Heart left ventricle (tissue), 16 donors: ENCODE measurements around the gene LRRC53. TPM values are rescaled to one million over a fixed set of nuclear protein-coding genes. Genes with fewer than 3 reads are reported as not detected.

ENCODE experiments used
- ATAC-seq, 4 donors: fragments of 200-7000 bp; cut with Tn5 transposase; one replicate each; pipeline ENCODE4 v1.9.1; 2020 to 2022; ENCODE audit warnings: moderate library complexity in 4 of 4, mild to moderate bottlenecking in 3 of 4, moderate number of reproducible peaks in 1 of 4
- DNase-seq, 5 donors: peaks; one replicate each; pipeline ENCODE4 v3.0.0-alpha.2; 2020
- H3K27ac ChIP-seq, 12 donors: fragments of 200-600 bp; sonication (generic) in 4 of 12; one replicate each; pipeline versions ENCODE4 v1.5.0 to v1.8.0; 2016 to 2022; ENCODE audit warnings: mild to moderate bottlenecking in 2 of 12
- H3K27me3 ChIP-seq, 9 donors: fragments of 200-600 bp; sonication (generic) in 2 of 9; one replicate each; pipeline versions ENCODE4 v1.5.1 to v1.8.0; 2016 to 2022; ENCODE audit warnings: mild to moderate bottlenecking in 3 of 9
- H3K36me3 ChIP-seq, 9 donors: fragments of 200-600 bp; sonication (generic) in 2 of 9; one replicate each; pipeline versions ENCODE4 v1.5.0 to v1.8.0; 2018 to 2022; ENCODE audit warnings: mild to moderate bottlenecking in 2 of 9
- H3K4me1 ChIP-seq, 12 donors: fragments of 200-600 bp; sonication (generic) in 4 of 12; one replicate each; pipeline versions ENCODE4 v1.5.0 to v1.8.0; 2016 to 2022; ENCODE audit warnings: mild to moderate bottlenecking in 3 of 12
- H3K4me3 ChIP-seq, 12 donors: fragments of 200-600 bp; sonication (generic) in 4 of 12; one replicate each; pipeline versions ENCODE4 v1.5.0 to v1.8.0; 2017 to 2022; ENCODE audit warnings: mild to moderate bottlenecking in 9 of 12, moderate library complexity in 4 of 12
- H3K9me3 ChIP-seq, 12 donors: fragments of 200-600 bp; sonication (generic) in 4 of 12; one replicate each; pipeline versions ENCODE4 v1.5.0 to v1.8.0; 2016 to 2022; ENCODE audit warnings: mild to moderate bottlenecking in 1 of 12
- CTCF ChIP-seq, 12 donors: fragments of 200-600 bp; sonication (generic) in 4 of 12; IDR thresholded peaks; one replicate each; pipeline versions ENCODE4 v1.5.0 to v1.8.0; 2018 to 2022; ENCODE audit warnings: antibody characterized with exemption in 12 of 12, mild to moderate bottlenecking in 5 of 12
- POLR2A ChIP-seq, 2 donors: fragments of 450-650 bp; IDR thresholded peaks; one replicate each; pipeline ENCODE4 v1.6.1; 2017; ENCODE audit warnings: antibody characterized with exemption in 2 of 2, mild to moderate bottlenecking in 2 of 2, moderate library complexity in 2 of 2
- WGBS, 4 donors: extraction: QIAGEN DNeasy Blood & Tissue Kit in 2 of 4; methylation state at CpG; one replicate each; pipeline versions ENCODE4 v1.1.5 to v1.1.7; 2013 to 2018; 5-methylcytosine and 5-hydroxymethylcytosine counted together
- intact Hi-C, 10 donors: fragments of 100-400 bp; cut with DNase I; formaldehyde crosslinking; loops; one replicate each; pipeline versions ENCODE4 v1.11.1 to v1.14.2; 2022
- polyA plus RNA-seq, 2 donors: library from polyadenylated mRNA; stranded (reverse); fragments of 200-250 nt; gene quantifications; one replicate each; pipeline ENCODE4 v1.2.3, GENCODE V29; 2013
- total RNA-seq, 9 donors: library from RNA; depleted of rRNA in 2 of 9; stranded (reverse); fragments of >200 nt in 2 of 9; fragmentation: NEBNext Ultra II Directional in 3 of 9; extraction: Animal tissue kit (Norgen Biotek cat#: 25700) in 3 of 9; gene quantifications; one replicate each; pipeline versions ENCODE4 v1.1.0 to v1.2.4, GENCODE V29; 2016 to 2023
- donor health status: ischemic (EF 13 %, LVEDD 7.1; RV severe dilation, severe dysfunction).
- donor health status: healthy with polysubstance abuse.
- donor health status: DM: no; HTN: yes; CAD: no.
- donor health status: DM: no; HTN: no; CAD: no.
- donor health status: ischemic (EF 25% LVEDD 6.9; RV normal size, moderate dysfunction).
- donor health status: ischemic (EF 25% LVEDD 5.7; RV mildly dilated, moderate dysfunction).
- donor health status: healthy.
- donor health status: DM: yes; HTN: yes; CAD: no.
- donor health status: ischemic (EF 35%, LVEDD 5.7; RV mildly dilated, moderate dysfunction).
- donor health status: nonischemic (EF 11% LVEDD 7.7; RV severe dilation, severe dysfunction).
- donor health status: DM: yes; HTN: yes; CAD: no.
- donor health status: PGD.
- donor health status: ischemic (EF 29% LVEDD 5.4; RV normal size, mild dysfunction).
- donor health status: nonischemic (EF 23%, LVEDD 6.1; RV moderate dilation, normal function).

Gene LRRC53
- total and polyA plus RNA-seq, 11 donors, result 0.04 to 0.09 (median 0.06) TPM; not detected in 8

DNA sequence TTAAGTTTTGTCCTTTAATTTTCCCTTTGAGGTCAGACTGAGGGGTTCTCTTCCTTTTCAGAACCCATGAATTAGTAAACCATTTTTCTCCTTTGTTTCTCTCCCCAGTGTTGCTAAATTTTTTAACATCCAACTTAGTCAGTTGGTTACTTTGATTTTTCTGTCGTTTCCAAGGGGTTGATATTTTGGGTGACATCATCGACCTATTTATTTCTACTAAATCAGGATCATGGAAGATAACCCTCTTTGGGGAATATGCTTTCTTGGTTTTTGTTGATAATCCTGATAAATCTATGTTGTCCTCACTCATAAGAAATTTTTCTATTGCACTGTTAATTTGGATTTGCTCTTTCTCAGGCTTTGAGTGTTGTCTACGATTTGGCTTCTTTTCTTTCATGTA, 40.9 kb downstream of the LRRC53 start:
- TF ChIP-seq CTCF (IDR thresholded peaks at IDR 0.05) (no peak), POLR2A (IDR thresholded peaks at IDR 0.05) (no peak)
- peak overlapping the region in 11 of 12 donors; percentile 24 to 76 (median 66) for H3K27ac ChIP-seq
- no peaks in the 10 kb centered on the region for H3K9me3 ChIP-seq
- ATAC-seq, result no peak
- H3K4me1 ChIP-seq, result peaks cover 0 to 45% (median 23%) of the 10 kb centered on the region in 12 donors
- H3K27me3 ChIP-seq, result no peaks in the 10 kb centered on the region
- no peaks in the 10 kb centered on the region for H3K36me3 ChIP-seq
- DNase-seq, result no peak
- H3K4me3 ChIP-seq, result no peak overlapping the region
- WGBS, 4 donors, result 32 to 36% (median 35%) methylated on average over 3 of the region's 3 CpGs
- intact Hi-C loops, result loop anchor here in 2 of 10 donors (2.0 to 5.0 kb wide), 2 partner anchors 273 to 274 kb away; partner anchors contain the start of genes FPGT (in 2 of the 2) and LRRIQ3 (in 2 of the 2)

- Histone ChIP-seq H3K27me3 (no peaks in the 10 kb centered on the region), H3K27ac (peak overlapping the region; percentile 24 to 76 (median 64)), H3K4me1 (peaks cover 0 to 45% (median 23%) of the 10 kb centered on the region in 12 donors), H3K9me3 (no peaks in the 10 kb centered on the region), H3K4me3 (no peak overlapping the region), H3K36me3 (no peaks in the 10 kb centered on the region)
- ATAC-seq, result peak; percentile 6 to 43 (median 32)
- no peak for TF ChIP-seq CTCF (IDR thresholded peaks at IDR 0.05)
- TF ChIP-seq POLR2A (IDR thresholded peaks at IDR 0.05), result no peak
- no peak for DNase-seq
- WGBS, 4 donors, result 16 to 33% (median 22%) methylated on average over 3 of the region's 3 CpGs
- intact Hi-C loops, result loop anchor here in 2 of 10 donors (2.0 to 5.0 kb wide), 2 partner anchors 272 to 274 kb away; partner anchors contain the start of genes FPGT (in 2 of the 2) and LRRIQ3 (in 2 of the 2)
Observed at GRCh38 chr1:74470936-74471335, 41.5 kb downstream of the LRRC53 start.

- Histone ChIP-seq H3K9me3 (no peaks in the 10 kb centered on the region), H3K4me1 (peaks cover 0 to 45% (median 23%) of the 10 kb centered on the region in 12 donors), H3K27ac (peak overlapping the region; percentile 44 to 76 (median 65)), H3K4me3 (peak overlapping the region in 1 of 12 donors; percentile 2), H3K36me3 (peaks cover 0 to 3% (median 0%) of the 10 kb centered on the region in 9 donors), H3K27me3 (no peaks in the 10 kb centered on the region)
- intact Hi-C loops, result loop anchor here in 2 of 10 donors (2.0 to 5.0 kb wide), 2 partner anchors 271 to 273 kb away; partner anchors contain the start of genes FPGT (in 2 of the 2) and LRRIQ3 (in 2 of the 2)
- DNase-seq (peak in 2 of 5 donors; percentile 41 to 45), ATAC-seq (peak; percentile 52 to 82 (median 76))
- TF ChIP-seq POLR2A (IDR thresholded peaks at IDR 0.05), result no peak
- TF ChIP-seq CTCF (IDR thresholded peaks at IDR 0.05), result no peak
- 11 to 26% (median 16%) methylated on average over 3 of the region's 3 CpGs for WGBS, 4 donors
Observed at GRCh38 chr1:74470251-74470650, 42.2 kb downstream of the LRRC53 start.

- ATAC-seq, result peak in 2 of 4 donors; percentile 58 to 65
- Histone ChIP-seq H3K4me1 (peaks cover 0 to 45% (median 23%) of the 10 kb centered on the region in 12 donors), H3K27me3 (no peaks in the 10 kb centered on the region), H3K9me3 (no peaks in the 10 kb centered on the region), H3K4me3 (no peak overlapping the region), H3K27ac (peak overlapping the region in 8 of 12 donors; percentile 58 to 76 (median 69)), H3K36me3 (peaks cover 0 to 11% (median 0%) of the 10 kb centered on the region in 9 donors)
- intact Hi-C loops, result loop anchor here in 4 of 10 donors (5.0 to 10.0 kb wide), 4 partner anchors 84 to 234 kb away; partner anchors contain the start of gene TNNI3K (in 1 of the 4)
- WGBS, 4 donors, result 10 to 18% (median 12%) methylated on average over 2 of the region's 2 CpGs
- no peak for TF ChIP-seq POLR2A (IDR thresholded peaks at IDR 0.05)
- TF ChIP-seq CTCF (IDR thresholded peaks at IDR 0.05), result peak; percentile 39 to 75 (median 61)
- DNase-seq, result no peak
Observed at GRCh38 chr1:74468982-74469603, 43.3 kb downstream of the LRRC53 start.
